ENCODE data around the gene HTT. TPM values are rescaled to one million over a fixed set of nuclear protein-coding genes. Genes with fewer than 3 reads are reported as not detected.

The HTT gene
- total RNA-seq, 1 donor from 2014 or later = 82.8 TPM

- Mint-ChIP-seq H3K36me3 (ENCODE audit: insufficient read depth) (peaks cover 2% of the 10 kb centered on the region), H3K4me3 (ENCODE audit: low read depth) (no peak overlapping the region), H3K27me3 (peaks cover 11% of the 10 kb centered on the region), H3K4me1 (ENCODE audit: low read depth) (peaks cover 14% of the 10 kb centered on the region), H3K9me3 (ENCODE audit: low read depth) (no peaks in the 10 kb centered on the region), H3K27ac (no peak overlapping the region)
- TF ChIP-seq CTCF (IDR thresholded peaks at IDR 0.05; ENCODE audit: unreplicated experiment) = no peak
- no peak for DNase-seq (ENCODE audit: low spot score, unreplicated experiment)
These were observed 212.9 kb downstream of the HTT start for GRCh38 chr4:3287271-3287971.

DNA sequence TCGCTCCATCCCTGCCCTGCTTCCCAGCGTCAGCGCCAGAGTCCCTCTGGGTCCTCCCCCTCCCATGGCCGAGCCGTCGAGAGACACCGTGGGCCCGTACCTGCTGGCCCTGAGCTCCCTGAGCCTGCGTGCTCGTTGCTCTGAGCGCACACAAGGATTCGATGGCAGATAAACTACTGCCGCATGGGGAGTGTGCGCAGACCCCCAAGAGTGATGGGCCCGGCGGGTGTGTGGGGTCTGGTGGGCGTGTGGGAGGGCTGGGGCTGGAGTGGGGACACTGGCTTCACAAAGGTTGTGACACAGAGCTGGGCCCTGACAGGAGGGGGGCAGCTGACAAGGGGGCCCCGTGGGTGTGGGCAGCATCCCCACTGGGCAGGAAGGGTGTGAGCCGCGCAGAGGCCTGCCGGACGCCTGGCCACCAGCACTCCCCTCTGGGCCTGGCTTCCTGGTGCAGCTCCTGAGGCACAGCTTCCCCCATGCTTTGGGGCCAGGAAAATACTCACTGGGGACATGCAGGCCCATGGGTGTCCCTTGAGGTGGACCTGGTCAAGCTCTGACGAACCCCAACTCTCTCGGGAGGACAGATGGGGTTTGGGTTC lies 213.6 kb downstream of the HTT start:
- no peak overlapping the region for H3K27ac Mint-ChIP-seq

GRCh38 chr4:3288571-3289094 lies 214.2 kb downstream of the HTT start:
- Mint-ChIP-seq H3K4me3 (ENCODE audit: low read depth) (no peak overlapping the region), H3K27me3 (peaks cover 7% of the 10 kb centered on the region), H3K36me3 (ENCODE audit: insufficient read depth) (no peaks in the 10 kb centered on the region), H3K4me1 (ENCODE audit: low read depth) (peaks cover 6% of the 10 kb centered on the region), H3K27ac (no peak overlapping the region), H3K9me3 (ENCODE audit: low read depth) (no peaks in the 10 kb centered on the region)
- no peak for DNase-seq (ENCODE audit: low spot score, unreplicated experiment)
- TF ChIP-seq CTCF (IDR thresholded peaks at IDR 0.05; ENCODE audit: unreplicated experiment) = no peak

More for the DNA sequence above, 213.6 kb downstream of the HTT start:
- no peaks in the 10 kb centered on the region for H3K9me3 Mint-ChIP-seq (ENCODE audit: low read depth)
- H3K36me3 Mint-ChIP-seq (ENCODE audit: insufficient read depth) = no peaks in the 10 kb centered on the region
- H3K27me3 Mint-ChIP-seq = peaks cover 11% of the 10 kb centered on the region
- no peak for TF ChIP-seq CTCF (IDR thresholded peaks at IDR 0.05; ENCODE audit: unreplicated experiment)
- no peak overlapping the region for H3K4me3 Mint-ChIP-seq (ENCODE audit: low read depth)
- peaks cover 7% of the 10 kb centered on the region for H3K4me1 Mint-ChIP-seq (ENCODE audit: low read depth)
- no peak for DNase-seq (ENCODE audit: low spot score, unreplicated experiment)

GRCh38 chr4:3290476-3290875 lies 216.0 kb downstream of the HTT start:
- Mint-ChIP-seq H3K4me3 (ENCODE audit: low read depth) (no peak overlapping the region), H3K27ac (no peak overlapping the region), H3K36me3 (ENCODE audit: insufficient read depth) (no peaks in the 10 kb centered on the region), H3K27me3 (peaks cover 4% of the 10 kb centered on the region), H3K9me3 (ENCODE audit: low read depth) (no peaks in the 10 kb centered on the region), H3K4me1 (ENCODE audit: low read depth) (peaks cover 20% of the 10 kb centered on the region)
- DNase-seq (ENCODE audit: low spot score, unreplicated experiment) = no peak
- no peak for TF ChIP-seq CTCF (IDR thresholded peaks at IDR 0.05; ENCODE audit: unreplicated experiment)

DNA sequence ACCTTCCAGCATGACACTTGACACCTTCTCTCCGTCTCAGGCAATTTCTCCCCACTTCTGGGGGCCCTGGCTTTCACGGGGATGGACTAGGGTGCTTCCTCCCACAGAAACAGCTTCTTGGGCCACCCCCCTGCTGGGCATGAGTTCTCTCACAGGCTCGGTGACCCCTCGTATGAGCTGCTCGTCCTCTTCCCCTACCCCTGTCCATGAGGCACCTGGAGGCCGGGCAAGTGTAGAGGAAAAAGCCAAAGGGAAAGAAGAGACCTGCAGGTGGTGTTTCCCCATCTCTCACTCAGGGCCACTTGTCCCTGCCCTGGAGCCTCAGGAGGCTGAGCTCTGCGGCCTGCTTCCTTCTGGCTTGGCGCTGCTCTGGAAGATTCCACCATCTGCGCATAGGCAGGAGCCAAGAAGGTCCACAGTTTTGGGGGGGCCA lies 216.4 kb downstream of the HTT start:
- H3K4me3 Mint-ChIP-seq (ENCODE audit: low read depth) = peak overlapping the region; percentile 24
- peaks cover 4% of the 10 kb centered on the region for H3K27me3 Mint-ChIP-seq
- H3K36me3 Mint-ChIP-seq (ENCODE audit: insufficient read depth) = no peaks in the 10 kb centered on the region
- no peaks in the 10 kb centered on the region for H3K9me3 Mint-ChIP-seq (ENCODE audit: low read depth)
- no peak overlapping the region for H3K27ac Mint-ChIP-seq
- DNase-seq (ENCODE audit: low spot score, unreplicated experiment) = no peak
- TF ChIP-seq CTCF (IDR thresholded peaks at IDR 0.05; ENCODE audit: unreplicated experiment) = no peak
- peaks cover 20% of the 10 kb centered on the region for H3K4me1 Mint-ChIP-seq (ENCODE audit: low read depth)

All from progenitor cell of endocrine pancreas (in vitro differentiated cells).